Activated naive CD4-positive, alpha-beta T cell treated with anti-CD3 and anti-CD28 coated beads, Interleukin-2, amount 50 U/mL, for 72 hours (primary cell): ENCODE data around the gene PLAC1. TPM values are rescaled to one million over a fixed set of nuclear protein-coding genes. Genes with fewer than 3 reads are reported as not detected.

Source experiments
- ATAC-seq, 2 donors: fragments of 150-1000 bp; cut with Tn5 transposase; 2 replicates each; pipeline ENCODE4 v1.10.0; 2021; ENCODE audit warnings: mild to moderate bottlenecking in 2 of 2, moderate library complexity in 2 of 2
- DNase-seq, 2 donors: peaks; one replicate each; pipeline ENCODE4 v3.0.0; 2021 to 2022; ENCODE audit warnings: low spot score in 2 of 2
- H3K27ac Mint-ChIP-seq, 2 donors: one replicate each; pipeline ENCODE4 v1.8.0; 2022; ENCODE audit warnings: mild to moderate bottlenecking in 2 of 2, mixed read lengths in 2 of 2
- H3K36me3 Mint-ChIP-seq, 2 donors: one replicate each; pipeline ENCODE4 v1.8.0; 2022; ENCODE audit warnings: mixed read lengths in 2 of 2
- H3K9me3 Mint-ChIP-seq, 2 donors: one replicate each; pipeline ENCODE4 v1.8.0; 2022; ENCODE audit warnings: mixed read lengths in 2 of 2
- total RNA-seq, 2 donors: library from RNA; stranded (reverse); gene quantifications; one replicate each; pipeline ENCODE4 v1.2.3, GENCODE V29; 2022

PLAC1 gene
- total RNA-seq, 2 donors from 2014 or later: not detected

DNA sequence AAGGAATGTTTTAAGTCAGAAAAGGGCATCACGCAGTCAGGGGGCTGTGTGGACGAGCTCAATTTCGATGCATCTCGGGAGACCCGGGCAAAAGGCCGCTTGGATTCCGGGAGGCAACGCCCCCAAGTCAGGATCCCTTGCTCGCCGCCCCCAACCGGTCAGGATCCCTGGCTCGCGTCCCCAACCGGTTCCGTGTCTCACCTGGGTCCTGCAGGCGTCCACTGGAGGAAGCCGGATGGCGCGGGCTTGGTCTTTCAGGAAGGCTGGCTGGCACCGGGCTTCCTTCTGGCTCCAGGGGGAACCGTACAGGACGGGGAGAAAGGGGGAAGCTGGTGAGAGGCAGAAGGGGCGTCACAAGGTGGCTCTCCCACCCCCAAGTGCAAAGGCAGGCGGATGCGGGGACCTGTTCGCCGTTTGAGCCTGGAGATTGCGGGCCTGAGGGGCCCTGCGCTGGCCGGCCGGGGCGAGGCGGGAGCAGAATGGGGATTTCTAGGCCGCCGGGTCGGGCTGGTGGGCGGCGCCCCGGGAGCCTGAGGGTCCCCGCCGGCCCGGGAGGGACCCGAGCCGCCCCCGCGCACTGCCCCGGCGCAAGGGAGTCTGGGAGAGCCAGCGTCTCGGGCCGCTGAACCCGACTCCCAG is 113.6 kb downstream of the PLAC1 start:
- peaks cover 0 to 10% of the 10 kb centered on the region in 2 donors for H3K36me3 Mint-ChIP-seq
- no peak for ATAC-seq

DNA sequence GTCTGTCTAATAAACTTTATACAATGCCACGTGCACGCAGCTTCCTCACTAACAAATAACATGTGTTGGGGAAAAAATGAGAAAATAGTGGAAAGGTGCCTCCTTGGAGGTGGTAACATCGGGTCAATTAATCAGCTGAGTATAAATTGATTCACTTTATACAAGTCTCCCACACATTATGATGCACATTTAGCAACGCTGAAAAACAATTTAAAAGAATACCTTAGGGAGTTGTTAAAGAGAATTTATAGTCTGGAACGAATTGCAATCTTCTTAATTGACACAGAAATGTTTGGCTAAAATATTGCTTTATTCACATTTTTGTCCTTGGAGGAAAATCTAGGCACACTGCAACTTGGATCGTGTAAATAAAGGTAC is 114.1 kb downstream of the PLAC1 start:
- no peak for DNase-seq
- no peak overlapping the region for H3K27ac Mint-ChIP-seq
- H3K36me3 Mint-ChIP-seq: peaks cover 0 to 9% of the 10 kb centered on the region in 2 donors
- ATAC-seq: no peak
- H3K9me3 Mint-ChIP-seq: no peaks in the 10 kb centered on the region

More for the DNA sequence above, 113.6 kb downstream of the PLAC1 start:
- H3K27ac Mint-ChIP-seq: no peak overlapping the region
- no peak for DNase-seq
- no peaks in the 10 kb centered on the region for H3K9me3 Mint-ChIP-seq

DNA sequence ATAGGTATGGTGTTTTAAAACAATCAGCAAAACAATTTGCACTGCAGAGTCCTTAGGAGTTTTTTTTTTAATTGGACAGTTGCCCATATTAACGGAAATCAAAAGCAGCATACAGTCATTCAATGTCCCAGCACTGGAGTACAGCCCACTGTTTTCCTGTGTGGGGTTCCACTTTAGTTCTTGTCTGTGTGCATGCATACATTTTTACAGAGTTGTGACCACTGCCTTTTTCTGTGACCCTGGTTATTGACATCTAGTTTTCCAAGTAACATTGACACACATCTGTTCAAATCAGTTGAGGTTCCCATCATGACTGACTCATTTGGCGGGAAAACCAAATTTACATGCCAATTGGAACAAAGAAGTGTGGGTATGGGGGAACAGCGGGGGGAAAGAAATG is 115.0 kb downstream of the PLAC1 start:
- DNase-seq: no peak
- Mint-ChIP-seq H3K9me3 (no peaks in the 10 kb centered on the region), H3K36me3 (peaks cover 0 to under 1% of the 10 kb centered on the region in 2 donors), H3K27ac (no peak overlapping the region)
- no peak for ATAC-seq

DNA sequence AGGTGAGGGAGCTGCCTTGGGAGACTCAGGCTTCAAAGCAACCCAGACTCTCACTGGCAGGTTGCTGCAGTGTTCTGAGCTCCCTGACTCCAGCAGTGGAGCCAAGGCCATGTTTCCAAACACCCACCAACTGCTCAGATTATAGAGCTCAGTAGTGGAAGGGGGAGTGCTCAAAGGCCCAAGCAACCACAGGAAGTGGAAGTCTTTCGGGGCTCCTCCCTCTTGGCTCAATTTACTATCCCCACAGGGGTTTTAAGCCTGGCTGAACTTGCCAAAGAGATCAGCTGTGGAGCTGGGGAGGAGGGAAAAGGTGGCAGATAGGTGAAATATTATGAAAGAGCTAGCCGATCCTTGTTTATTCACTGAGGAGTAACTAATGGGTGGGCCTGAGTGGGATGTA is 115.8 kb downstream of the PLAC1 start:
- no peak for ATAC-seq
- Mint-ChIP-seq H3K9me3 (no peaks in the 10 kb centered on the region), H3K27ac (no peak overlapping the region)

DNA sequence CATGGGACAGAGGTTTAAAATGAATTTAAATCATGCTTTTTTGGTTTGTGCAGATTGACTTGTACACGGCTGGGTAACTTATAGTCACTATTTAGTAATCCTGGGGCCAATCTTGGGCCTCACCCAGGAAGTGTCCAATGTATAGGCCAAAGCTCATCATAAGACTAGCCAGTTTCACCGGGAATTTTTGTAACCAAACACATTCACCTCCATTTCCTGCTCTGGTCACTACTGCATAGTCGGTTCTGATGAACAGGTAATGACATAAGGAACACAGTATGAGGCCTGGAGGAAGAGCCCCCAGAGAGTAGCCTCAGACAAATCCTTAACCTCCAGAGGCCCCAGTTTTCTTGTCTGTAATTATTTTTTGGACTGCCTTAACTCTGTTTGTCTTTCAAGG is 116.4 kb downstream of the PLAC1 start:
- DNase-seq (no peak), ATAC-seq (no peak)
- no peaks in the 10 kb centered on the region for H3K9me3 Mint-ChIP-seq
- no peaks in the 10 kb centered on the region for H3K36me3 Mint-ChIP-seq
- H3K27ac Mint-ChIP-seq: no peak overlapping the region

More for the DNA sequence above, 115.8 kb downstream of the PLAC1 start:
- DNase-seq: no peak
- no peaks in the 10 kb centered on the region for H3K36me3 Mint-ChIP-seq

DNA sequence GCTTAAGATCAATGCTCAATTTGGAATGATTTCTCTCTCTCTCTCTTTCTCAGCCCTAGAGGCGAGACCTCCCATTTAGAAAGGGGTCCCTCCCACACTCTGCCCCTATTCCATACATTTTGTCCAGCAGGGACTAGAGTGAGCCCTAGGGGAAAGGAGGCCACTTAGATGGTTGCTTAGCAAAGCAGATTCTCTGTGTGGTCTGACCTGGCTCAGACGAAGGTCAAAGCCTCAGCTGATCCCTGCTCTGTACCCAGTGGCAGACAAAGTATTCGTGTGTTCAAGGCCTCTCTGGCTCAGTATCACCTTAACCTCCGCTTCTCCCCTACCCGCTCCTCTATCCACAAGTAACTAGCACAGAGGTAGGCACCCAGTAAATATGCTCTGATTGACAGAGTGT is 120.0 kb downstream of the PLAC1 start:
- Mint-ChIP-seq H3K36me3 (no peaks in the 10 kb centered on the region), H3K9me3 (no peaks in the 10 kb centered on the region), H3K27ac (no peak overlapping the region)
- DNase-seq: no peak
- ATAC-seq: no peak

DNA sequence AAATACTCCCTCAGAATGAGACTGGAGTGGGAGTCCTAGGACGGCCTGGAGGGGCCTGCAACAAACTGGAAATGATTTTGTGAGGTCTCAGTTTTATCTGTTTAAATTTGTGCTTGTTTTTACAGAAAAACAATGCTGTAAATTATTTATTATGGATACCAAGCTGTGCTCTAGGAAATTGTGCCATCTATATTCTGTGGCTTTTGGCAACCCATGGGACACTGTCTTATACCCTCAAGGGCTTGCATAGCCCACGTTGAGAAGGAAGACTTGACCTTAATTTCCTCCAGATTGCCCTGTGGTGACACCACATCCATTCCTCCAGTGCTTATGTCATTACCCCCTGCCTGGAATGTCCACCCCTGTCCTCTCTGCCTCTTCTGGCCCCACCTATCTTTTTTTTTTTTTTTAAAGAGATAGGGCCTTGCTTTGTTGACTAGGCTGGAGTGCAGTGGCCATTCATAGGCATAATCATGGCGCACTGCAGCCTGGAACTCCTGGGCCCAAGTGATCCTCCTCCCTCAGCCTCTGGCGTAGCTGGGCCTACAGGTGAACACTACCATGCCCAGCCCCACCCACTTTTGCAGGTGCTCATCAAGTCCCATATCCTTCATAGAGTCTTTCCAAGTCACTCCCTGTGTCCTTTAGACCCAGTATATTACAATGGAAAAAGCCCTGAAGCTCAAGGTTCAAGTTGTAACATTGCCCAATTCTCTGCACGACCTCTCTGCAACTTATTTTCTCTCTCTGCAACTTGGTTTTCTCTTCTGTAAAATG is 120.9 kb downstream of the PLAC1 start:
- no peaks in the 10 kb centered on the region for H3K9me3 Mint-ChIP-seq
- ATAC-seq: no peak
- H3K27ac Mint-ChIP-seq: no peak overlapping the region
- DNase-seq: no peak
- no peaks in the 10 kb centered on the region for H3K36me3 Mint-ChIP-seq

DNA sequence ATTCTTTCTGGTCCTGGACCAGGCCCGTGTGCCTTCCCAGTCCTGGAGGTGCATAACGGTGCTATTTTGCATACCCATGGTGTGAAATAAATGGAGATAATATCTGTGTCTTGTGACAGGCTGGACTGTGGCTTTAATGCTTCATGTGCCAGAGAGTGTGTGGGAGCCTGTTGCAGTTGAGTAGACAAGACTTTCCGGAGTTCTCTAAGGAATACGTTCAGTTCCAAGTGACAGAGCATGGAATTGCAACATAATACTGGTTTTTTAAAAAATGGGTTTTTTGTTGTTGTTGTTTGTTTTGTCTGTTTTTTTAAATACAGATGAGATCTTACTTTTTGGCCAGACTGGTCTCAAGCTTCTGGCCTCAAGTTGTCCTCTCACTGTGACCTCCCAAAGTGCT is 124.3 kb downstream of the PLAC1 start:
- Mint-ChIP-seq H3K27ac (no peak overlapping the region), H3K9me3 (no peaks in the 10 kb centered on the region), H3K36me3 (no peaks in the 10 kb centered on the region)
- ATAC-seq (no peak), DNase-seq (no peak)

DNA sequence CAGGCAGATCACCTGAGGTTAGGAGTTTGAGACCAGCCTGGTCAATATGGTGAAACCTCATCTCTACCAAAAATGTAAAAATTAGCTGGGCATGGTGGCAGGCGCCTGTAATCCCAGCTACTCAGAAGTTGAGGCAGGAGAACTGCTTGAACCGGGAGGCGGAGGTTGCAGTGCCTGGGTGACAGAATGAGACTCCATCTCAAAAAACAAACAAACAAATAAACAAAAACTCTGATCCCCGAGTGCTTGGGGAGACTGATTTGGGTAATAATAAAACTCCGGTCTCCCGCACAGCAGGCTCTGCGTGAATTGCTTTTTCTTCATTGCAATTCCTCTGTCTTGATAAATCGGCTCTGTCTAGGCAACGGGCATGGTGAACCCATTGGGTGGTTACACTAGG is 124.9 kb downstream of the PLAC1 start:
- H3K36me3 Mint-ChIP-seq: no peaks in the 10 kb centered on the region
- no peak for DNase-seq

DNA sequence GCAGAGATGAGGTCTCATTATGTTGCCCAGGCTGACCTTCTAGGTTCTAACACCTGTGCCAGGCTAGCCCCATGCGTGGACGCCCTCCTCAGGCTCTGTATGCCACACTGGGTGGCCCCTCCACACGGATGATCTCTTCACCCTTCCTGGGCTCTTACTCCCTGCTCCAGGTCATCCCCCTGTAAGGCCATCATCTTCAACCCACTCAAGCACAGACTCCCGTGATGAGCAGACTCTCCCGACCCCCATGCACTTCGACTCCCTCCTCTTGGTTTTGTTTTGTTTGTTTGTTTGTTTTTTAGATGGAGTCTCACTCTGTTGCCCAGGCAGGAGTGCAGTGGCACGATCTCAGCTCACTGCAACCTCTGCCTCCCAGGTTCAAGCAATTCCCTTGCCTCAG is 127.4 kb downstream of the PLAC1 start:
- no peaks in the 10 kb centered on the region for H3K36me3 Mint-ChIP-seq
- H3K27ac Mint-ChIP-seq: no peak overlapping the region

More for the DNA sequence above, 124.9 kb downstream of the PLAC1 start:
- no peak for ATAC-seq
- Mint-ChIP-seq H3K27ac (no peak overlapping the region), H3K9me3 (no peaks in the 10 kb centered on the region)

DNA sequence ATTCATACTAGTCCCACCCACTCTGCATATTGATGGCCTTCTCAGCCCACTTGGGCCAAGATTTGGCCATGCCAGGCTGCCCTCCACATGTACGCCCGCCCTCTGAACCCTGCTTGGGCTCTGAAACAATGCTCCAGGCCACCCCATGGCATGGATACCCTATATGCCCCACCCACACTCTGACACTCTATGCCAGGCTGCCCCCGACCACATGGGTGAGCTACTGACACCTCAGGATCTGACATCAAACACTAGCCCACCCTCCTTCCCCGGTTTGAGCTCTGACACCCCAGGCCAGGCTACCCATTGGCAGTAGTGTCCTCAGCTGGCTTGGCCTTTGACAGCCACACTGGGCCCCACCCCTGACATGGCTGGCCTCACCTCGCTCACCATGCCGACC is 128.8 kb downstream of the PLAC1 start:
- no peak for ATAC-seq
- Mint-ChIP-seq H3K9me3 (no peaks in the 10 kb centered on the region), H3K36me3 (no peaks in the 10 kb centered on the region), H3K27ac (no peak overlapping the region)
- DNase-seq: no peak

More for the DNA sequence above, 127.4 kb downstream of the PLAC1 start:
- no peaks in the 10 kb centered on the region for H3K9me3 Mint-ChIP-seq
- DNase-seq: no peak
- no peak for ATAC-seq

DNA sequence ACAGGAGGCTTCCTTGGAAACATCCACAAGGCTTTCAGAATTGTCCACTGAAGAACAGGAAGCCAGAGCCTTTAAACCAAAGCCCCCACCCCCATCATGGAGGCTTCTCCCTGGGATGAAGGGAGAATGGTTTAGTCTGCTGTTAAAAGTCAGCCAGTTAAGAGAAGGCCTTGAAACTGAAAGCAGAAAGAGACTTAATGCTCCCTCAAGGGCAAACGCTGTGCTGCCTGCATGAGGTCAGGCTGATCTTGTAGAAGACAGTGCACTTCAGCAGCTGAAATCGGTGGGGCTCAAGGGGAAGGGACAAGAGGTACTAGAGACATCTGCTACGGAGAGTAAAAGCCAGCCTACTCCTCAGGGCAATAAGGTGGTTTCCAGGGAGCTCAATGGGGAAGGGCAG is 129.3 kb downstream of the PLAC1 start:
- DNase-seq: no peak
- no peak for ATAC-seq

DNA sequence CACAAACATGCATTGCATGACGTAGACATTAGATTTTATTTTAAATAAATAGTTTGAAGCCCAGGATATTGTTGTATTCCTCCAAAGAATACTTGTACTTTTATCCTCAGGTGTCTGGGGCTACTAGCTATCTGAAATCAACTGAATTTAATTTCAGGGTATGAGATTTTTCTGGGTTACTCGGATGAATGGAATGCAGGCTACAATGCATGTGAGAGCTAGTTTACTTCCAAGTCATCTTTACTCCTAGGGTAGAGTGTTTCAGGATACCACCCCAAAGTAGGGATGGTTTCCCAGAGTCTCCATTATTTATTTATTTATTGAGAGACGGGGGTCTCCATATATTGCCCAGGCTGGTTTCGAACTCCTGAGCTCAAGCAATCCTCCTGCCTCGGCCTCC is 131.9 kb downstream of the PLAC1 start:
- DNase-seq (no peak), ATAC-seq (no peak)
- H3K27ac Mint-ChIP-seq: no peak overlapping the region
- no peaks in the 10 kb centered on the region for H3K36me3 Mint-ChIP-seq
- no peaks in the 10 kb centered on the region for H3K9me3 Mint-ChIP-seq

More for the DNA sequence above, 129.3 kb downstream of the PLAC1 start:
- Mint-ChIP-seq H3K9me3 (no peaks in the 10 kb centered on the region), H3K27ac (no peak overlapping the region), H3K36me3 (no peaks in the 10 kb centered on the region)

DNA sequence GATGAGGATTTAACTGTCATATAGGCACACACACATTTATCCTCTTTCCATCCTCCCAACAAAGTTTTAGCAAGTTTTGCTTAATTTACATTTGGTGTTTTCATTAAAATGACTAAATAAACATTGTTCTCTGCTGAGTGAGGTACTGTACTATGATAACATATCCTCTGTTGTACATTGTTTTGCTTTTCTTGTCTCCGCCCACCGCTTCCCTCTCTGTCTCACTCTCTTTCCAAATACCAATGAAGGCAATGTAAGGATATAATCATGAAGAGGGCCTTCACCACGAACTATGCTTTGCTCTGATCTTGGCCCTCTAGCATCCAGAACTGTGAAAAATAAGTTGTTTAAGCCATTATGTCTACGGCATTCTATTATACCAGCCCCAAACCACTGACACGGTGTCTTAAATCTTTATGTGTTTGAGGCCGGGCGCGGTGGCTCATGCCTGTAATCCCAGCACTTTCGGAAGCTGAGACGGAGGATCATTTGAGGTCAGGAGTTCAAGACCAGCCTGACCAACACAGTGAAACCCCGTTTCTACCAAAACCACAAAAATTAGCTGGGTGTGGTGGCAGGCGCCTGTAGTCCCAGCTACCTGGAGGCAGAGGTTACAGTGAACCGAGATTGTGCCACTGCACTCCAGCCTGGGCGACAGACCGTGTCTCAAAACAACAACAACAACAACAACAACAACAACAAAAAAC is 133.0 kb downstream of the PLAC1 start:
- no peak for ATAC-seq
- Mint-ChIP-seq H3K36me3 (no peaks in the 10 kb centered on the region), H3K27ac (no peak overlapping the region), H3K9me3 (no peaks in the 10 kb centered on the region)
- no peak for DNase-seq

DNA sequence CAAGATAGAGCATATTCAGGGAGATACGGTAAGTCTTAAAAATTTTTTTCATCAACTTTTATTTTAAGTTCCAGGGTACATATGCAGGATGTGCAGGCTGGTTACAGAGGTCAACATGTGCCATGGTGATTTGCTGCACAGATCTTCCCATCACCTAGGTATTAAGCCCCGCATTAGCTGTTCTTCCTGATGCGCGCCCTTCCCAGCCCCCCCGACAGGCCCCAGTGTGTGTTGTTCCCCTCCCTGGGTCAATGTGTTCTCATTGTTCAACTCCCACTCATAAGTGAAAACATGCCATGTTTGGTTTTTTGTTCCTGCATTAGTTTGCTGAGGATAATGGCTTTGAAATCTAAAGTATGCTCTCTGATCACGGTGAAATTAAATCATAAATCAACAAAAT is 134.1 kb downstream of the PLAC1 start:
- no peaks in the 10 kb centered on the region for H3K36me3 Mint-ChIP-seq
- DNase-seq: no peak

DNA sequence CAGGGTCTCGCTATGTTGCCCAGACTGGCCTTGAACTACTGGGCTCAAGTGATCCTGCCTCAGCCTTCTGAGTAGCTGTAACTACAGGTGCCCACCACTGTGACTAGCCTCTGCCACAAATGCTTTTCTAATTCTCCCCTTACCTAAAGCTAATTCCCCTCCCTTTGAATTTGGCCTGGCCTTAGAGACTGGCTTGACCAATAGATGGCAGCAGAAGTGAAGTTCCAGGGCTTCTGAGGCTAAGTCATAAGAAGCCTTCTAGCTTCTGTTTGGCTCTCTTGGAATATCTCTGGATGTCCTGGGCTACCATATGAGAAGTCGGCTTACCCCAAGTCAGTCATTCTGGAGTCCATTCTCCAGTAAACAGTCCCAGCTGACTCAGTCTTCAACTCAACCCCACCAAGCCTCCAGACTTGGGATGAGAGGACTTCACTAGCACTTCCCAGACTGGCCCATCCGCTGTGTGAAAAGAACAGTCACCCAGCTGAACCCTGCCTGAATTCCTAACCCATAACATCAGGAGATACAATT is 137.3 kb downstream of the PLAC1 start:
- DNase-seq: no peak
- H3K9me3 Mint-ChIP-seq: no peaks in the 10 kb centered on the region
- no peak for ATAC-seq
- H3K27ac Mint-ChIP-seq: no peak overlapping the region
- no peaks in the 10 kb centered on the region for H3K36me3 Mint-ChIP-seq

More for the DNA sequence above, 134.1 kb downstream of the PLAC1 start:
- H3K9me3 Mint-ChIP-seq: no peaks in the 10 kb centered on the region
- H3K27ac Mint-ChIP-seq: no peak overlapping the region
- no peak for ATAC-seq
